Astrocyte (in vitro differentiated cells and primary cell): ENCODE results near the gene RASAL1.

Source experiments
- CTCF ChIP-seq: IDR thresholded peaks from 2 replicates; pipeline ENCODE4 v1.5.1; 2011; ENCODE audit warnings: low read depth, mild to moderate bottlenecking, inconsistent platforms, low read length, moderate library complexity; ENCODE audit not compliant: insufficient read depth
- EZH2 ChIP-seq: IDR thresholded peaks from 2 replicates; pipeline ENCODE4 v1.6.1; 2012; ENCODE audit warnings: mild to moderate bottlenecking, low read length, inconsistent platforms; ENCODE audit not compliant: insufficient read depth

GRCh38 chr12:113082486-113083148, 52.9 kb downstream of the RASAL1 start:
- TF ChIP-seq CTCF, result no peak
- TF ChIP-seq EZH2, result no peak
